Activated CD4-positive, alpha-beta T cell treated with anti-CD3 and anti-CD28 coated beads, Interleukin-2, amount 50 U/mL, for 1 hour (primary cell): ENCODE results near the gene ERLIN1.
"Not testable (repeated sequence)": the region's sequence is repeated elsewhere in the genome, so short reads cannot be mapped to it uniquely, and the experiment has no call there.

ENCODE experiments used
- DNase-seq: peaks from one replicate; pipeline ENCODE4 v3.0.0-alpha.2; 2020

ERLIN1 gene

GRCh38 chr10:100131571-100131970 lies 54.3 kb downstream of the ERLIN1 start:
- DNase-seq = no peak

DNA sequence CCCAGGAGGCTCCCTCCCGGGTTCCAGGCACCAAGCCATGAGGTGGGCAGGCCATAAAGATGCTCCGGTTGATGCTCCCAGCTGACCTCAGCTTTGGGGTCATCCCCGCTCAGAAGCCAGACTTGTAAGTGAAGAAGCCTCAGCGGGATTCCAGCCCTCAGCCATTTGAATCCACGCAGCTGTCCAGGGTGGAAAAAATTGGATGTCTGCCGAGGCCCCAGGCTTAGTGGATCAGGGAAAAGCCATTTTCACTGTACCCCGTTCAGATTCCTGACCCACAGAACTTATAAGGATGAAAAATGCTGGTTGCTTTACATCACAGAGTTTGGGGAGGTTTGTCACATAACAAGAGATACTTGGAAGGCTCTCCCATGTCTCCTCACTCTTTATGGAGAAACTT lies 55.0 kb downstream of the ERLIN1 start:
- no peak for DNase-seq

DNA sequence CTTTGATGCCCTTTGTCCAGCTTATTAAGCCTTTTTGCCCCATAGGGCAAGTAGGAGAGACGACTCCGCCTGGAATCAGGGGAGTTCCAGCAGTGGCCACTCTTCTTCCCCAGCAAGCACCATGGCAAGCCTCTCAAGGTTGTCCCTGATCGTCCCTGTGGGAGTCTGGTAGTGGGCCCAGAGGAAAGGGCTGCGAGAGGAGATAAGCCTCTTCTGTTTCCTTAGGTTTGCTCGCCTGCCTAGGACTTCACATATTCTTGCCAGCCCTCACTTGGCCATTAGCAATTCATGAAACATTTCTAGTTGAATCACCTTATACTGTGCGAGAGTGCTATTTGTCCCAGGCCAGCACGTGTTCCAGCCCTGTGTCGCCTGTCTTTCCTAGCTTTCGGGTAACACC lies 56.4 kb downstream of the ERLIN1 start:
- no peak for DNase-seq

- no peak for DNase-seq
Observed at GRCh38 chr10:100128951-100129350, 56.9 kb downstream of the ERLIN1 start.

- DNase-seq = not testable (repeated sequence)
Observed at GRCh38 chr10:100125335-100125734, 60.5 kb downstream of the ERLIN1 start.

GRCh38 chr10:100124097-100124496 lies 61.7 kb downstream of the ERLIN1 start:
- no peak for DNase-seq

- no peak for DNase-seq
Observed at GRCh38 chr10:100122780-100123179, 63.0 kb downstream of the ERLIN1 start.

DNA sequence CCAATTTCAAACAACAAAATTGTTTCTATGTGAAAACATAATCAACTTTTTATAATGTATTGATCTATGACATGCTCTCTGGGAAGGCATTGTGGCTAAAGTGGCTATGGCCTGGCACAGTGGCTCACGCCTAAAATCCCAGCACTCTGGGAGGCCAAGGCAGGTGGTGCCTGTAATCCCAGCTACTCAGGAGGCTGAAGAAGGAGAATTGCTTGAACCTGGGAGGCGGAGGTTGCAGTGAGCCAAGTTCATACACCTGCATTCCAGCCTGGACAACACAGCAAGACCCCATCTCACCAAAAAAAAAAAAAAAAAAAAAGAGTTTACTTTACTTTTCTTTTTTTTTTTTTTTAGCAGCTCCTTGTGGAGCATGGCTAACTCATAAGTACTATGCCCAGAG lies 65.3 kb downstream of the ERLIN1 start:
- no peak for DNase-seq

DNA sequence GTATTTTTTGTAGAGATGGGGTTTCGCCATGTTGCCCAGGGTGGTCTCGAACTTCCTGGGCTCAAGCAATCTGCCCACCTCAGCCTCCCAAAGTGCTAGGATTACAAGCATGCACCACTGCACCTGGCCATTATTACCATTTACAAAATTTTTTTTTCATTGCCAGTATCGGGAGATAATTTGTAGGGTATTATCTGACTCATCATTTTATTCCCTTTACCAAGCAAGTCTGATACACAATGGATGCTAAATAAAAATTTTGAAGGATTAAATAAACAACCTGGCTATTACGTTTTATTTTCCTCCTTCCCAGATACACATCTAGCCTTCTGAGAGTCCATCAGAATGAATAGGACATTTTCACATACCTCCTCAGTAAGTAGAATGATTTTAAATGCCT lies 66.1 kb downstream of the ERLIN1 start:
- no peak for DNase-seq

DNA sequence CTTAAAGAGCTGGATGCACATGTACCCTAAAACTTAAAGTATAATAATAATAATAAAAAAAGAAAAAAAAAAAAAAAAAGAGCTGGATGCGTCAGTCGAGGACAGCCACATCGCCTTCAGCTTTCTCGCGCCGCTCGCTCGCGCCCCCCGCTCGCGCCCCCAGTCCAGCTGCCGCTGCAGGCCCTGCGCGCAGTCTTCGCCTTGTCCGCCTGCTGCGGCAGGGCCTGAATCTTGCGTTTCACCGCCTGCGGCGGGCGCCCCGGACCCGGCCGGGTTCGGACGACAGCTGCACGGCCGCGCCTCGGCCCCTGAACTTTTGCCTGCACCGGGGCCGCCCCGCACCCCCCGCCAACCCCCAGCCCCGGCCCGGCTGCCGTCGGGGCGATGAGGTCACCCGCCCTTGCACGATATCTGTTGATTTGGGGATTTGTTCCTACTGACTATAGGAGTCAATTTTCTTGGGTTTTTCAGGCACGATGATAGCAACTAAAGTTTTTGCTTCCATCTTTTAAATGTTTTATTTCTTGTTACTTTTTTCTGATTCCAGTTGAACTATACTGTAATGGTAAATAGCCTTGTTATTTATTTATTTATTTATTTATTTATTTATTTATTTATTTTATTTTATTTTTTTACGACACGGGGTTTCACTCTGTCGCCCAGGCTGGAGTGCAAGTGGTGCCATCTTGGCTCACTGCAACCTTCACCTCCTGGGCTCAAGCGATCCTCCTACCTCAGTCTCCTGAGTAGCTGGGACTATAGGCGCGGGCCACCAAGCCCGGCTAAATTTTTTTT lies 70.7 kb downstream of the ERLIN1 start:
- DNase-seq = no peak

DNA sequence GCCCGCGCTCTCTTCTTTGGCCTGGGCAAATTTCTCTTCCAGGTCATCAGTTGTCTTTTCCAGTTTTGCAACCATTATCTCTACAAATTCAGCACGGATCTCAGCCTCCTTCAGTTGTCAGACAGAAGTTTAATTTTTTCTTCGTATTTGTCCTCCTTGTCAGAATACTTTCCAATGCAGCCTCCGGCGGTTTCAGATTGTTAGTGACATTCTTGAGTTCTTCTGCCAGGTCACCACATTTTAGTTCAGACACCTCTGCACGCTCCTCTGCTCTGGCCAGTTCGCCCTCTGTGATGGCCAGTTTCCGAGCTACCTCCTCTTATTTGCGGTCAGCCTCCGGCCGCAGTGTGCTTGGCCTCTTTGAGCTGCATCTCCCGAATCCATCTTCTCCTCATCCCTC lies 71.4 kb downstream of the ERLIN1 start:
- DNase-seq = no peak

- no peak for DNase-seq
Observed at GRCh38 chr10:100109670-100110069, 76.2 kb downstream of the ERLIN1 start.

DNA sequence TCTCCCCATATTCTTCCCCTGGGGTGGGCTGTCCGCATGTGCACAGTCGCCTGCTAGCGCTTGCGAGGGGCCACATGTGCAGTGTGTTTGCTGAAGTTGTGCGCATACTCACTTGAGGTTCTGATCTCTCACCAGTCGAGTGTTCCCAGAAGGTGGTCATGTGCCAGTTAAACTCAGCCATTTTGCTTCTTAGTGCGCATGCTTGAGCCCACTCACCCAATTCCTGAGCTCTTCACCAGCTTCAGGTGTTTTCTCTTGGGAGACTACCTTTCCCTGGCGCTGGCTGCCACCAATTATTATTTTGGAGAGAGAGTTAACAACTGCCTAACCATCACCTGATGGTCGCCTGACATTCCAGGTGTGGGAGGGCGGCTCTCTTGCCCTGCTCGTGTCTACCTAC lies 79.0 kb downstream of the ERLIN1 start:
- no peak for DNase-seq

GRCh38 chr10:100104300-100104699 lies 81.5 kb downstream of the ERLIN1 start:
- no peak for DNase-seq

DNA sequence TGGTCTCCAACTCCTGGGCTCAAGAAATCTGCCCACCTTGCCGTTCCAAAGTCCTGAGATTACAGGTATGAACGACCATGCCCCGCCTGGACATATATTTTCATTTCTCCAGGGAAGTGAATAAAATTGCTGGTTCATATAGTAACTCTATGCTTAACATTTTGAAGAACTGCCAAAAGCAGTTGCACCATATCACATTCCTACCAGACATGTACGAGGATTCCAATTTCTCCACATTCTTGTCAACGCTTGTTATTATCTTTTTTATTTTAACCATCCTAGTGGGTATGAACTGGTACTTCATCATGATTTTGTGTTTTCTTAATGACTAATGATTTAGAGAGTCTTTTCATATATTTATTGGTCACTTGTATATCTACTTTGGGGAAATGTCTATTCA lies 82.2 kb downstream of the ERLIN1 start:
- no peak for DNase-seq

DNA sequence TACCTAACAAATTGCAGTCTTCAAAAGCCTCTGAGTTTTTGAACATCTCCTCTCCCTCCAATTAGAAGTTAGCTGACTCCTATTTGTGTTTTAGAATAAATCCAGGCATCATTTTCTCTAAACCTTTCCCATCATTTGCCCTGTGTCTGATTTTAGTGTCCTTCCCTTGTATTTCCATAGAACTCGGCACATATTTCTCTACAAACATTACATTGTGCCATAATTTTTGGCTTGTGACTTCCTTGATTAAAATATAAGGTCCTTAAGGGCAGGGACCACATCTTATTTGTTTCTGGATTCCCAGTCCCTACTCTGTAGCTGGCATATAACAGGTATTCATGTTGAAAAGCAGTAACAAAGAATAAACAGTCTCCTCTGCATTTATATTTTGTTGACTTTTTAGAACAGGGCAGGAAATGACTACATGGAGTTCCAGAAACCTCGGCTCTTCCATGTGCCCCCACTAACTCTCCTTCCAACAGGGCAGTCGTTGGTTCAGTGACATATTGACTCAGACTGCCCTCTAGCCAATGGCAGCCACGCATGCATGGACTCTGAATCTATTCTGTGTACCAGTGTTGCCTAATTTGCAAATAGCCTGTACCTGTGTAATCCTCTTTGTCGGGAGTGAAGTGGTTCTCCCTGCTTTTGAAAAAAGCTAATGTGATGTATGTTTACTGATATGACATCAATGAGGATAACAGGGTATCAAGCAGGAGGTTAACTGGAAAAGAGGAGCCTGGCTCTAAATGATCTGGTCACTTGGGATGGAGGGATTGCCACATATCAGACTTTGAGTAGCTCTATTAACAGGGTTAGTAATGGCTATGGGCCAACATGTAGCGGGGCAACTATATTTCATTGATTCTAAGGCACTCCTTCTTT lies 84.4 kb downstream of the ERLIN1 start:
- DNase-seq = no peak

DNA sequence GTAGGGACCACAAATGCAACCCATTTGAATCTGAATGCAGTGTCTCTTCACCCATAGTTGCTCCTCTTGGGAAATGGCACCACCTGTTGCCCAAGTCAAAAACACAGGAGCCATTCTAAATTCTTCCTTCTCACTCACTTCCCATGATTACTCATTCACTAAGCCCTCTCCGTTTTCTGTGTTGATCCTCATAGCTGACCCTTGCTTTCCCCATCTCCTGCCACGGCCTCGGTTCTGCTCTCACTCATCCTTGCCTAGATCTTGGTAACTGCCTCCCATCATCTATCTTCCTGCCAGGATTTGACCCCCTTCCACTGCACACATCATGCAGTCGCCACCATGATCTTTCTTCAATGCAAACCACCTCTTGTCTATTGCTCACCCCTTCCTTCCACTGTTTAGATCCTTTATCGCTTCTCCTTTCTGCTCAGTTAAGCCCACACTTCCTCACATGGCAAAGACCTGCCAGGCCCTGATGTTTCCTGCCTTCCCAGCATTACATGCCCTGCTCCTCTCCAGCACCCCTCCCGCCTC lies 85.1 kb downstream of the ERLIN1 start:
- no peak for DNase-seq
